H1 (cell line): ENCODE data around the gene SPATA13. TPM values are rescaled to one million over a fixed set of nuclear protein-coding genes. Genes with fewer than 3 reads are reported as not detected.

Experiments used
- CTCF ChIA-PET: fragments of 300-600 bp; sonication (Branson Sonifier 250); formaldehyde crosslinking; loops from one replicate; lab custom pipeline; 2021; ENCODE audit not compliant: partially characterized antibody; lab: Charles Lee
- POLR2A ChIA-PET: fragments of 300-600 bp; sonication (Branson Sonifier 250); formaldehyde crosslinking; loops from one replicate; lab custom pipeline; 2021; ENCODE audit warnings: inconsistent platforms; ENCODE audit not compliant: partially characterized antibody; lab: Charles Lee
- DNase-seq, 2 experiments: peaks; one replicate each; pipeline versions ENCODE4 v3.0.0 to v3.0.0-alpha.2; 2010 to 2022; ENCODE audit warnings: low spot score in 2 of 2, low read depth in 1 of 2, mixed read lengths in 1 of 2
- FAIRE-seq: peaks from 2 replicates; lab custom pipeline; 2011; peaks lifted over from hg19 to GRCh38; lab: Jason Lieb, UNC
- H2AFZ ChIP-seq: 2 replicates; pipeline ENCODE4 v1.8.1; 2012; ENCODE audit warnings: low read length, inconsistent platforms
- H2AK5ac ChIP-seq: 2 replicates; pipeline ENCODE4 v1.6.1; 2013; ENCODE audit warnings: low read depth, low read length
- H2BK120ac ChIP-seq: replicated peaks from 2 replicates; pipeline ENCODE3; 2013; ENCODE audit warnings: low read depth, low read length, inconsistent platforms
- H2BK12ac ChIP-seq: 2 replicates; pipeline ENCODE4 v1.6.1; 2013; ENCODE audit warnings: low read depth, low read length
- H2BK15ac ChIP-seq: 2 replicates; pipeline ENCODE4 v1.6.1; 2013; ENCODE audit warnings: low read length
- H2BK20ac ChIP-seq: 2 replicates; pipeline ENCODE4 v1.6.1; 2013; ENCODE audit warnings: low read length
- H2BK5ac ChIP-seq: 2 replicates; pipeline ENCODE4 v1.6.1; 2013; ENCODE audit warnings: low read depth, low read length
- H3K14ac ChIP-seq: 2 replicates; pipeline ENCODE4 v1.6.1; 2013; ENCODE audit warnings: inconsistent platforms; ENCODE audit not compliant: insufficient read length
- H3K18ac ChIP-seq: 2 replicates; pipeline ENCODE4 v1.6.1; 2013; ENCODE audit warnings: low read length; ENCODE audit errors: extremely low read depth
- H3K23ac ChIP-seq: 2 replicates; pipeline ENCODE4 v1.6.1; 2013; ENCODE audit warnings: inconsistent platforms; ENCODE audit not compliant: insufficient read length
- H3K23me2 ChIP-seq: 2 replicates; pipeline ENCODE4 v1.6.1; 2013; ENCODE audit warnings: low read depth, low read length
- H3K27ac ChIP-seq: 2 replicates; pipeline ENCODE4 v1.6.1; 2011; ENCODE audit warnings: low read depth, low read length, inconsistent platforms
- H3K27me3 ChIP-seq, 4 experiments: replicated peaks in 1 of 4; 1 replicate in 1 of 4; 2 replicates in 3 of 4; pipeline versions ENCODE4 v1.6.1 to v1.8.1; 2011 to 2013; ENCODE audit warnings: low read length in 3 of 4, mild to moderate bottlenecking in 3 of 4, inconsistent platforms in 2 of 4, mixed read lengths in 2 of 4, moderate library complexity in 1 of 4; ENCODE audit not compliant: control insufficient read depth in 3 of 4, insufficient read depth in 3 of 4; ENCODE audit errors: extremely low read depth in 1 of 4
- H3K36me3 ChIP-seq, 4 experiments: 2 replicates each; pipeline versions ENCODE4 v1.6.1 to v1.8.1; 2011 to 2013; ENCODE audit warnings: mild to moderate bottlenecking in 4 of 4, low read length in 3 of 4, moderate library complexity in 2 of 4, control low read depth in 1 of 4, inconsistent platforms in 1 of 4; ENCODE audit not compliant: insufficient read depth in 4 of 4, control insufficient read depth in 2 of 4
- H3K4ac ChIP-seq: replicated peaks from 2 replicates; pipeline ENCODE3; 2013; ENCODE audit warnings: low read length, low read depth, mixed read lengths, inconsistent platforms; ENCODE audit not compliant: insufficient read length
- H3K4me1 ChIP-seq, 4 experiments: replicated peaks in 1 of 4; 1 replicate in 1 of 4; 2 replicates in 3 of 4; pipeline versions ENCODE4 v1.6.1 to v1.8.1; 2011 to 2013; ENCODE audit warnings: low read length in 3 of 4, inconsistent platforms in 2 of 4, mixed read lengths in 1 of 4; ENCODE audit not compliant: insufficient read depth in 4 of 4, control insufficient read depth in 3 of 4
- H3K4me2 ChIP-seq, 2 experiments: 2 replicates each; pipeline versions ENCODE4 v1.6.1 to v1.8.1; 2011 to 2013; ENCODE audit warnings: low read depth in 2 of 2, low read length in 2 of 2, control low read depth in 1 of 2, inconsistent platforms in 1 of 2, mild to moderate bottlenecking in 1 of 2; ENCODE audit not compliant: insufficient read depth in 1 of 2
- H3K4me3 ChIP-seq, 4 experiments: fragments of 200-600, 300-600 bp in 1 of 4; sonication (generic), shearing (Covaris generic), sonication (Bioruptor Twin) in 1 of 4; 2 replicates each; pipeline versions ENCODE4 v1.5.1 to v1.8.1; 2011 to 2016; ENCODE audit warnings: low read length in 4 of 4, low read depth in 3 of 4, control low read depth in 2 of 4, inconsistent platforms in 2 of 4, mild to moderate bottlenecking in 2 of 4, mixed read lengths in 1 of 4, moderate library complexity in 1 of 4; ENCODE audit not compliant: insufficient read depth in 2 of 4; ENCODE audit errors: extremely low read depth in 1 of 4
- H3K56ac ChIP-seq: replicated peaks from 2 replicates; pipeline ENCODE3; 2013; ENCODE audit warnings: low read depth, mild to moderate bottlenecking, mixed read lengths, low read length, inconsistent platforms; ENCODE audit not compliant: insufficient read length
- H3K79me1 ChIP-seq: 2 replicates; pipeline ENCODE4 v1.6.1; 2013; ENCODE audit warnings: low read depth, low read length, control low read depth
- H3K79me2 ChIP-seq, 2 experiments: 2 replicates each; pipeline versions ENCODE4 v1.6.1 to v1.8.1; 2012 to 2013; ENCODE audit warnings: low read length in 2 of 2, mild to moderate bottlenecking in 2 of 2, inconsistent platforms in 1 of 2; ENCODE audit not compliant: insufficient read depth in 2 of 2, control insufficient read depth in 1 of 2
- H3K9ac ChIP-seq, 4 experiments: replicated peaks in 1 of 4; 1 replicate in 1 of 4; 2 replicates in 3 of 4; pipeline versions ENCODE4 v1.6.1 to v1.8.1; 2011 to 2013; ENCODE audit warnings: low read depth in 3 of 4, low read length in 3 of 4, control low read depth in 2 of 4, mild to moderate bottlenecking in 2 of 4, moderate library complexity in 2 of 4, inconsistent platforms in 1 of 4; ENCODE audit errors: extremely low read depth in 1 of 4
- H3K9me3 ChIP-seq, 2 experiments: 2 replicates each; pipeline versions ENCODE4 v1.6.1 to v1.8.1; 2012 to 2013; ENCODE audit warnings: mild to moderate bottlenecking in 2 of 2, moderate library complexity in 2 of 2, control low read depth in 1 of 2, inconsistent platforms in 1 of 2, low read depth in 1 of 2, low read length in 1 of 2, mixed read lengths in 1 of 2; ENCODE audit not compliant: insufficient read depth in 2 of 2
- H4K20me1 ChIP-seq, 2 experiments: replicated peaks in 1 of 2; 2 replicates each; pipeline versions ENCODE3 to v1.8.1; 2011 to 2013; ENCODE audit warnings: inconsistent platforms in 2 of 2, low read length in 2 of 2, mild to moderate bottlenecking in 1 of 2; ENCODE audit not compliant: insufficient read depth in 2 of 2, control insufficient read depth in 1 of 2
- H4K5ac ChIP-seq: 2 replicates; pipeline ENCODE4 v1.6.1; 2013; ENCODE audit warnings: low read length, low read depth, mixed read lengths, inconsistent platforms; ENCODE audit not compliant: insufficient read length
- H4K8ac ChIP-seq: 2 replicates; pipeline ENCODE4 v1.8.0; 2013; ENCODE audit warnings: mild to moderate bottlenecking, moderate library complexity, low read length, inconsistent platforms; ENCODE audit not compliant: insufficient read depth; ENCODE audit errors: extremely low read depth
- H4K91ac ChIP-seq: replicated peaks from 2 replicates; pipeline ENCODE3; 2013; ENCODE audit warnings: low read length, mixed read lengths, inconsistent platforms; ENCODE audit not compliant: insufficient read length
- E2F6 ChIP-seq: IDR thresholded peaks from 2 replicates; pipeline ENCODE4 v1.6.1; 2012; ENCODE audit warnings: inconsistent platforms
- EP300 ChIP-seq, 2 experiments: IDR thresholded peaks; 1 replicate in 1 of 2; 2 replicates in 1 of 2; pipeline ENCODE4 v1.6.1; 2011 to 2012; ENCODE audit warnings: low read depth in 2 of 2, low read length in 2 of 2, mild to moderate bottlenecking in 2 of 2, borderline replicate concordance in 1 of 2, inconsistent platforms in 1 of 2, moderate library complexity in 1 of 2
- EZH2 ChIP-seq: fragments of 200-600 bp; sonication (generic); IDR thresholded peaks from 2 replicates; pipeline ENCODE4 v1.7.1; 2012; ENCODE audit warnings: low read depth, mild to moderate bottlenecking, moderate library complexity, low read length, inconsistent platforms; ENCODE audit not compliant: severe bottlenecking
- JUND ChIP-seq: IDR thresholded peaks from 2 replicates; pipeline ENCODE4 v1.6.1; 2011; ENCODE audit warnings: mild to moderate bottlenecking, improper control_type of control experiment, low read length
- KDM1A ChIP-seq: fragments of 200-600, 300-600 bp; sonication (generic); IDR thresholded peaks from 2 replicates; pipeline ENCODE4 v1.7.1; 2016; ENCODE audit warnings: mild to moderate bottlenecking, low read length, borderline replicate concordance
- MAFK ChIP-seq: IDR thresholded peaks from 2 replicates; pipeline ENCODE4 v1.6.1; 2012; ENCODE audit warnings: low read depth, mild to moderate bottlenecking, improper control_type of control experiment, low read length
- MAX ChIP-seq: IDR thresholded peaks from 2 replicates; pipeline ENCODE4 v1.6.1; 2012; ENCODE audit warnings: inconsistent platforms
- RBBP5 ChIP-seq: IDR thresholded peaks from 2 replicates; pipeline ENCODE4 v1.7.1; 2012; ENCODE audit warnings: low read depth, mild to moderate bottlenecking, inconsistent platforms, low read length, moderate library complexity, borderline replicate concordance
- RFX5 ChIP-seq: IDR thresholded peaks from 2 replicates; pipeline ENCODE4 v1.6.1; 2011; ENCODE audit warnings: low read depth, low read length, improper control_type of control experiment, borderline replicate concordance
- SP4 ChIP-seq: IDR thresholded peaks from 2 replicates; pipeline ENCODE4 v1.6.1; 2012; ENCODE audit warnings: low read length, inconsistent platforms
- USF2 ChIP-seq: IDR thresholded peaks from 2 replicates; pipeline ENCODE4 v1.6.1; 2011; ENCODE audit warnings: low read length, improper control_type of control experiment
- ZNF274 ChIP-seq: IDR thresholded peaks from 2 replicates; pipeline ENCODE4 v1.7.0; 2012; ENCODE audit warnings: low read length, borderline replicate concordance; ENCODE audit errors: extremely low read depth
- WGBS, 2 experiments: shearing (Covaris generic) in 1 of 2; methylation state at CpG; one replicate each; pipeline versions ENCODE4 v1.1.6 to v1.1.7; 2013 to 2015; ENCODE audit warnings: low lambda C conversion rate in 2 of 2, mixed read lengths in 2 of 2, inconsistent platforms in 1 of 2, low coverage in 1 of 2, missing lambda C conversion rate in 1 of 2; ENCODE audit not compliant: insufficient replicate concordance in 2 of 2, insufficient coverage in 1 of 2, insufficient read length in 1 of 2; ENCODE audit errors: extremely low coverage in 1 of 2, missing lambda C conversion rate in 1 of 2; 5-methylcytosine and 5-hydroxymethylcytosine counted together
- polyA plus RNA-seq, 7 experiments: library from polyadenylated mRNA; depleted of rRNA in 3 of 7; stranded (reverse) in 5 of 7; unstranded in 2 of 7; fragments of >200 nt in 5 of 7; fragments of 200-250 nt in 2 of 7; gene quantifications; 1 replicate in 5 of 7; 2 replicates in 1 of 7; 4 replicates in 1 of 7; pipeline versions ENCODE4 v1.2.1 to v1.2.3, GENCODE V29; 2011 to 2013; ENCODE audit warnings: missing spikeins in 2 of 7, mixed read lengths in 2 of 7
- total RNA-seq: library from RNA; stranded (reverse); fragmentation: NEBNext Ultra II Directional; extraction: Animal tissue kit (Norgen Biotek cat#: 25700); gene quantifications from 2 replicates; pipeline ENCODE4 v1.2.1, GENCODE V29; 2021

SPATA13 gene
- total and polyA plus RNA-seq, 2 of the 8 experiments (the other 6 are each of a cell fraction or from before 2014, with no cell fraction given): 12.6 to 30.9 TPM

GRCh38 chr13:24123761-24124160 is 36.8 kb upstream of the SPATA13 start:
- Histone ChIP-seq H4K20me1 (no peaks in the 10 kb centered on the region), H3K27ac (no peak overlapping the region), H3K4ac (no peak overlapping the region), H4K5ac (no peak overlapping the region), H2BK20ac (no peak overlapping the region), H3K4me2 (no peak overlapping the region), H3K56ac (no peak overlapping the region), H2BK12ac (no peak overlapping the region), H3K27me3 (no peaks in the 10 kb centered on the region), H4K8ac (no peak overlapping the region), H2BK15ac (no peak overlapping the region), H3K4me1 (peaks cover 0 to 10% (median 7%) of the 10 kb centered on the region in 4 experiments; a peak in 5 of 7 replicates), H3K9ac (no peak overlapping the region), H3K79me1 (no peaks in the 10 kb centered on the region), H3K9me3 (no peaks in the 10 kb centered on the region), H3K14ac (no peak overlapping the region), H2BK120ac (no peak overlapping the region), H3K4me3 (no peak overlapping the region), H2BK5ac (no peak overlapping the region), H2AK5ac (no peak overlapping the region), H3K23me2 (no peaks in the 10 kb centered on the region), H2AFZ (no peak overlapping the region), H3K79me2 (no peaks in the 10 kb centered on the region), H3K36me3 (no peaks in the 10 kb centered on the region; a peak in 1 of 8 replicates), H3K18ac (no peak overlapping the region), H4K91ac (no peak overlapping the region), H3K23ac (no peak overlapping the region)
- CTCF ChIA-PET: interaction anchor here (0.9 kb wide), 1 partner anchor 8 kb away, joined by 3 read pairs; no protein-coding TSS in a partner anchor
- DNase-seq (no peak), FAIRE-seq (no peak)
- POLR2A ChIA-PET: no interaction called here
- 88% methylated on average over 2 of the region's 2 CpGs; no CpG with 5 or more reads in 1 of the 2 experiments for WGBS, 2 experiments
- TF ChIP-seq KDM1A (no peak), MAX (no peak), SP4 (no peak), RBBP5 (no peak), ZNF274 (no peak), USF2 (no peak), E2F6 (no peak), MAFK (no peak), JUND (no peak), EP300 (IDR thresholded peaks at IDR 0.05; ENCODE audit: borderline replicate concordance in 1 of 2, low read depth in 2 of 2, low read length in 2 of 2) (no peak), RFX5 (no peak), EZH2 (no peak)
